GM21737 (cell line): ENCODE results near the gene CENPS.
"Not testable (repeated sequence)": the region's sequence is repeated elsewhere in the genome, so short reads cannot be mapped to it uniquely, and the experiment has no call there.

Experiments used
- ATAC-seq: cut with Tn5 transposase; IDR thresholded peaks from one replicate; pipeline ENCODE4 v1.9.1; 2021; ENCODE audit warnings: mild to moderate bottlenecking, moderate library complexity; ENCODE audit not compliant: unreplicated experiment

The CENPS gene

DNA sequence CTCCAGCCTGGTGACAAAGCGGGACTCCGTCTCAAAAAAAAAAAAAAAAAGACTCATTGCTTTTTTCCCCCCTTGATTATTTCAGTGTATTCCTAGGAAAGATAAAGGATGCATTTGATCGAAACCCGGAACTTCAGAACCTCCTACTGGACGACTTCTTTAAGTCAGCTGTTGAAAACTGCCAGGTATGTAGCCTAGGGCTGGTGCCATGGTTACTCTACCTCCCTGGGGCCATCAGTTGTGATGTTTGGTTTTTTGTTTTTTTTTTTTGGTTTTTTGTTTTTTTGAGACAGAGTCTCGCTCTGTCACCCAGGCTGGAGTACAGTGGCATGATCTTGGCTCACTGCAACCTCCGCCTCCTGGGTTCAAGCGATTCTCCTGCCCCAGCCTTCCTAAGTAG lies 11.5 kb upstream of the CENPS start:
- ATAC-seq = not testable (repeated sequence)

- ATAC-seq = no peak
Measured at GRCh38 chr1:10419351-10419750, 10.9 kb upstream of the CENPS start.

DNA sequence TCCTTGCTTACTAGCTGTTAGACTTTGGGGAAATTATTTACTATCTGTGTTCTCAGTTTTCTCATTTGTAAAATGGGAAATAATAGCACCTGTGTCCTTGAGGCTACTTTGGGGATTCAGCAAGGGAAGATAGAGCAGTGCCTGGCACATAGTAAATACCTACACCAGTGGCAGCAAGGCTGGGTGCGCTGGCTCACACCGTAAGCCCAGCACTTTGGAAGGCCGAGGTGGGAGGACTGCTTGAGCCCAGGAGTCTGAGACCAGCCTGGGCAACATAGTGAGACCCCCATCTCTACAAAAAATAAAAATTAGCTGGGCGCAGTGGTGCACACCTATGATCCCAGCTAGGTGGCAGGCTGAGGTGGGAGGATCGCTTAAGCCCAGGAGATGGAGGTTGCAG lies 8.6 kb upstream of the CENPS start:
- no peak for ATAC-seq

GRCh38 chr1:10424034-10424433 lies 6.2 kb upstream of the CENPS start:
- no peak for ATAC-seq

DNA sequence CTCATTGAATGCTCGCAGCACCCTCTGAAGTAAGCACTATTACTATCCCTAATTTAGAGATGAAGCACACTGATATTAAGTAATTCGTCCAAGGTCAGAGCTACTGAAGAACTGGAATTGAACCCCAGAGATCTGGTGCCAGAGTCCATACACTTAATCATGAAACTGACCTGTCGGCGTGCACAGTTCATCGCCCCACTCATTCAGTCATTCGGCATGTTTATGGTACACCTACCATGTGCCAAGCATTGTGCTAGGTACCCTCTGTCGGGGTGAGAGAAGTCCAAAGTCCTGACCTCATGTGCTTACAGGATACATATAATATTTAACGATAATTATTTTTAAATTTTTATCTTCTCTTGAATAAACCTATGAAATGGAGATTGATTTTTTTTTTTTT lies 5.6 kb upstream of the CENPS start:
- ATAC-seq = no peak

DNA sequence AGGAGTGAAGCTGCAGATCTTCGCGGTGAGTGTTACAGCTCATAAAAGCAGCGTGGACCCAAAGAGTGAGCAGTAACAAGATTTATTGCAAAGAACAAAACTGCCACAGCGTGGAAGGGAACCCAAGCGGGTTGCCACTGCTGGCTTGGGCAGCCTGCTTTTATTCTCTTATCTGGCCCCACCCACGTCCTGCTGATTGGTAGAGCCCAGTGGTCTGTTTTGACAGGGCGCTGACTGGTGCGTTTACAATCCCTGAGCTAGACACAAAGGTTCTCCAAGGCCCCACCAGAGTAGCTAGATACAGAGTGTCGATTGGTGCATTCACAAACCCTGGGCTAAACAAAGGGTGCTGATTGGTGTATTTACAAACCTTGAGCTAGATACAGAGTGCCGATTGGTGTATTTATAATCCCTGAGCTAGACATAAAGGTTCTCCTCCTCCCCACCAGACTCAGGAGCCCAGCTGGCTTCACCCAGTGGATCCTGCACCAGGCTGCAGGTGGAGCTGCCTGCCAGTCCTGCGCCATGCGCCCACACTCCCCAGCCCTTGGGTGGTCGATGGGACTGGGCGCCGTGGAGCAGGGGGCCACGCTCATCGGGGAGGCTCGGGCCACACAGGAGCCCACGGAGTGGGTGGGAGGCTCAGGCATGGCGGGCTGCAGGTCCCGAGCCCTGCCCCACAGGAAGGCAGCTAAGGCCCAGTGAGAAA lies 4.3 kb upstream of the CENPS start:
- not testable (repeated sequence) for ATAC-seq

DNA sequence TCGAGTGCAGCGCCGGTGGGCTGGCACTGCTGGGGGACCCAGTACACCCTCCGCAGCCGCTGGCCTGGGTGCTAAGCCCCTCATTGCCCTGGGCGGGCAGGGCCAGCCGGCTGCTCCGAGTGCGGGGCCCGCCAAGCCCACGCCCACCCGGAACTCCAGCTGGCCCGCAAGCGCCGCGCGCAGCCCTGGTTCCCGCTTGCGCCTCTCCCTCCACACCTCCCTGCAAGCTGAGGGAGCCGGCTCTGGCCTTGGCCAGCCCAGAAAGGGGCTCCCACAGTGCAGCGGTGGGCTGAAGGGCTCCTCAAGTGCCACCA lies 3.7 kb upstream of the CENPS start:
- ATAC-seq = not testable (repeated sequence)

DNA sequence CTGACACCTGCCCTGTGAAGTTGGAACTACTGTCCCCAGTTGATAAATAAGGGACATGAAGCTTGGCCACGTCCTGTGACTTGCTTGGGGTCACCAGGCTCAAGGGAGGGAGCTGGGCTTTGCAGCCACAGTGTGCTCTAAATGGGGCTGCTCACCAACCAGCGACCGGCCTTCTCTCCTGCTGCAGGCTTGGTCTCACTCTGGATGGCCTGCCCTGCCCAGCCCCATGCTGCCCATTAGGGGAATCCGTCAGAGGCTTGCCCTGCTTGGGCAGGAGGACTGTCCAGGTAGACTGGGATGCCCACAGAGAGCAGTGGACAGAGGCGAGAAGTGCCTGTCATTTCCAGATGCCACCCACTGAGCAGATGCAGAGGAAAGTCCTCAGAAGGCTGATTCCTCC lies 1.2 kb upstream of the CENPS start:
- ATAC-seq = no peak

GRCh38 chr1:10429868-10430215 lies 391 bp upstream of the CENPS start:
- no peak for ATAC-seq

DNA sequence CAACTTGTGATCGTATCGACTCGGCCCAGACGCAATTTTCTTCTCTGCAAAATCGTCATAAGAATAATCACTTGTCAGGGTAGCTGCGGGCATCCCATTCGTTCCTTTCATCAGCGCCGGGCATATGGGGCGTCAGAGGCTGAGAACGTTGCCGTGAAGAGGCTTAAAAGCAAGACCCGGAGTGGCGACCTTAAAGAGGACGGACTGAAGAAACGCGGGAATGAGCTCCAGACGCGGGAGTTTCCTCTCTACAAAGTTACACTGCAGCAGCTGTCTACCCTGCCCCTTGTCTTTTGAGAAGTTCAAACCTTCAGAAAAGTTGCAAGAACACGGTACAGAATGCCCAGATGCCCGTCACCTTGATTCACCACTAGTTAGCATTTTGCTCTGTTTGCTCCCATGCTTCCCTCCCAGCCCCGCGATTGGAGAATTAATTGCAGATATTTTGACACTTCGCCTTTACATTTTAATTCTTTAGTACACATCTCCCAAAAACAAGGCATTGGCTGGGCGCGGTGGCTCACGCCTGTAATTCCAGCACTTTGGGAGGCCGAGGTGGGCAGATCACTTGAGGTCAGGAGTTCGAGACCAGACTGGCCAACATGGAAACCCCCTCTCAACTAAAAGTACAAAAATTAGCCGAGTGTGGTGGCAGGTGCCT lies 967 bp downstream of the CENPS start:
- ATAC-seq = no peak

- no peak for ATAC-seq
Measured at GRCh38 chr1:10432910-10433700, 2.9 kb downstream of the CENPS start.

DNA sequence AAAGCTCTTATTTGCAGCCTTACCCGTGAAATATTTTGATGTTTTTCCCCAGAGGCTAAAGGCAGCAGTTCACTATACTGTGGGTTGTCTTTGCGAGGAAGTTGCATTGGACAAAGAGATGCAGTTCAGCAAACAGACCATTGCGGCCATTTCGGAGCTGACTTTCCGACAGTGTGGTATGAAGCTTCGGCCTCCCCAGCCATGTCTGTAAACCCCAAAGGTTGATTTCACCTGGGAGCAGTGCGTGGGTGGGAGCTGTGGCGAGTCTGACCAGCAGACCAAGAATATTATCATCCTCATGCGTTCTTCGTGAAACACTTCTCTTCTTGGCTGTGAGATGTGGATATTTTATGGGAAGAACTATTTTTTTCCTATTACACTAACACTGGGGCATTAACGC lies 3.6 kb downstream of the CENPS start:
- no peak for ATAC-seq

DNA sequence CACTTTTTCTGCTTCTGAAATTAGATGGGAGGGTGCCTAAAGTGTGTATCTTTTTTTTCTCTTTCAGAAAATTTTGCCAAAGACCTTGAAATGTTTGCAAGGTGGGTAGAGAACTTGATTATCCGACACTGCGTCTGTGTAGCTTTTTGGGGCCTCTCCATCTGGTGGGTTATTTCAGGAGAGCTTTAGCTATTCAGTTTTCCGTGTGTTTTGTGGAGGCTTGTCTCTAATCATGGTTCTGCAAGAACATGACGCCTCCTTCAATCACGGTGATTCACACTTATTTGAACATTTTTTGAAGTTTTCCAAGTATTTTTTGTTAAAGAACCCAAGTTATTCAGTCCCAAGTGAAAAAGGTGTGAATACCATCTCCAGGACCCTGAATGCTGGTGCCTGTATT lies 4.4 kb downstream of the CENPS start:
- ATAC-seq = no peak

GRCh38 chr1:10437052-10437451 lies 6.8 kb downstream of the CENPS start:
- no peak for ATAC-seq

DNA sequence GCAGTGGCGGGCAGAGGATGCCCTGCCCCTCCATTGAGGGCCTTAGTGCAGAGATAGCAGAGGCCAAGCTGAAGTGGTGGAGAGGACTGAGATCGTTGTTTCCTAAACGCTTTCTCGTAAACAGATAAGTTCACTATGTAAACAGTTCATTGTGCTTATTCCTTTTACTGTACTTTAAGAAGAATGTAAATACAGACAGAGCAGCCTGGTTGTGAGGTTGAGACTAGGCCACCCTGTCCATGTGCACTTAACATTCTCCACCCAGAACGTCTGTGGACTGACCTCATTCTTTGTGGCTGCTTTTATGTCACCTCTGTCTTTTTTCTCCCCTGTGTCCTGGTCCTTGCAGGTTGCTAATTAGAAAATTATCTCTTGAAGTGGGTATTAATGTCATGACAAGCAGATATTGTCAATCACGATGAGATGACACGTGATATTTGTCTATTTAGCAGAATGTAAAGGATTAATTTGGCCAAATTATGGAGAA lies 8.5 kb downstream of the CENPS start:
- no peak for ATAC-seq

DNA sequence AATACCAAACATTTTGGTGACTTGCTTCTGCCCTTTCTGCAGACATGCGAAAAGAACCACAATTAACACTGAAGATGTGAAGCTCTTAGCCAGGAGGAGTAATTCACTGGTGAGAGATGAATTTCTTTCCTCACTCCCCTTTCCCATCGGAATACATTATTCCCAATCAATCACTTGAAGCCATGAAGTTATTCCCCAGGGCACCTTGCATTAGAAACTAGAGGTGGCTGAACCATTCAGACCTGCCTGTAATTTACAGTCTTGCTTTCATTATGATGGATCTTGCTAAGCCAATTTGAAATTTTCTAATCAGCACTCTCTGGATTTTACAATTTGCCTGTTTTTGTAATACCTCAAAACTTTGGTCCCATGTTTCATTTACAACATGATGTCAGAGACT lies 10.1 kb downstream of the CENPS start:
- no peak for ATAC-seq

- ATAC-seq = no peak
Measured at GRCh38 chr1:10440794-10441193, 10.6 kb downstream of the CENPS start.

- ATAC-seq = no peak
Measured at GRCh38 chr1:10444248-10444647, 14.0 kb downstream of the CENPS start.

- ATAC-seq = no peak
Measured at GRCh38 chr1:10444795-10445397, 14.7 kb downstream of the CENPS start.

GRCh38 chr1:10446790-10447422 lies 16.7 kb downstream of the CENPS start:
- ATAC-seq = no peak

GRCh38 chr1:10449751-10450150 lies 19.5 kb downstream of the CENPS start, which contains the start of gene CORT:
Gene CORT, plus strand, starts transcription at chr1:10450031. Its CDS starts 193 bp downstream, at chr1:10450224.
- ATAC-seq = no peak
